Stimulated activated CD8-positive, alpha-beta memory T cell treated with anti-CD3 and anti-CD28 coated beads, Interleukin-4, amount 100 ng/mL, for 24 hours (primary cell): ENCODE measurements around the gene CALHM1.
"Not testable (repeated sequence)": the region's sequence is repeated elsewhere in the genome, so short reads cannot be mapped to it uniquely, and the experiment has no call there.

Experiments
- DNase-seq: peaks from one replicate; pipeline ENCODE4 v3.0.0-alpha.2; 2020; ENCODE audit warnings: low read depth

The CALHM1 gene

DNA sequence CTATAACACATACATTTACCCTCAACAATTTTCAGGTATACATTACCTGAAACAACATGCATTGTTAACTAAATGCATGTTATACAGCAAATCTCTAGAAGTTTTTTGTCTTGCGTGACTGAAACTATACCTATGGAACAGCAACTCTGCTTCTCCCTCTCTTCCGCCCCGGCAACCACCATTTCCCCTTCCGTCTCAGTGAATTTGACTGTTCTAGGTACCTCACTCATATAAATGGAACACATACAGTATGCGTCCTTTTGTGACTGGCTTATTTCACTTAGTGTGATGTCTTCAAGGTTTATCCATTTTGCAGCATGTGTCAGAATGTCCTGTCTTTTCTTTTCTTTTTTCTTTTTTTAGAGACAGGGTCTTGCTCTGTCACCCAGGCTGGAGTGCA lies 29.1 kb downstream of the CALHM1 start:
- DNase-seq, result no peak

DNA sequence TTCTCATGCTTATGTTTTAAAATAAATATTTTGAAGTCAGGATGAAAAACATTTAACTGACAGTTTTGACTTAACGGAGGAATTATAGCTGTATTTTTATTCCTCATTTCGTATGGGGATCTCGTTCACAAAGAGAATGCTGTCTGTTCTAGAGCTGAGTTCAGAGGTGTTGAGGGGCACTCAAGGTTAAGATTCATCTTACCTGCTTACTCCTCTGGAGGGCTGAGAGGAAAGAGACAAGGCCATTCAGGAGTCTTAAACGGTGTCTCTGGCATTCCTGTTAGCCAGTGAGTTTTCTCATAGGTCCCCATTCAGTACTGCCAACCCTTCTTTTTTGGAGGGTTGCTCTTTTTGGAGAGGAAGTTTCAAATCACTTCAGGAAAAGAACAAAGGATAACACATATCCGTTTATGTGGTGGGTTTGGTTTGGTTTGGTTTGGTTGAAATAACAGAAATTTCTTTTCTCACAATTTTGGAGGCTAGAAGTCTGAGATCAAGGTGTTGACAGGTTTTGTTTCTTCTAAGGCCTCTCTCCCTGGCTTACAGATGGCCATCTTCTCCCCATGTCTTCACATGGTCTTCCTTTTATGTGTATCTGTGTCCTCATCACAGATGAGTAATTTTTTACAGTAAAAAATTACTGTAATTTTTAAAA lies 29.6 kb downstream of the CALHM1 start:
- no peak for DNase-seq

DNA sequence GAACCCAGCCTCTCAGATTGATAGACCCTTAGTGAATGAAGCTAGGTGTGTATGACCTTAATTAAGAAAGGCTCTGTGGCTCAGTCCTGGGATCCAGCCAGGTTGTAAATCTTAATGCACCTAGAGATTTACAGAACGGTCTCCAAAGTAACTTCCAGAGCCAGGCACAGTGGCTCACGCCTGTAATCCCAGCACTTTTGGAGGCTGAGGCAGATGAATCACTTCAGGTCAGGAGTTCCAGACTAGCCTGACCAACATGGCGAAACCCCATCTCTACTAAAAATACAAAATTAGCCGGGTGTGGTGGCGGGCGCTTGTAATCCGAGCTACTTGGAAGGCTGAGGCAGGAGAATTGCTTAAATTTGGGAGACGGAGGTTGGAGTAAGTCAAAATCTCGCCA lies 30.8 kb downstream of the CALHM1 start:
- DNase-seq, result no peak

DNA sequence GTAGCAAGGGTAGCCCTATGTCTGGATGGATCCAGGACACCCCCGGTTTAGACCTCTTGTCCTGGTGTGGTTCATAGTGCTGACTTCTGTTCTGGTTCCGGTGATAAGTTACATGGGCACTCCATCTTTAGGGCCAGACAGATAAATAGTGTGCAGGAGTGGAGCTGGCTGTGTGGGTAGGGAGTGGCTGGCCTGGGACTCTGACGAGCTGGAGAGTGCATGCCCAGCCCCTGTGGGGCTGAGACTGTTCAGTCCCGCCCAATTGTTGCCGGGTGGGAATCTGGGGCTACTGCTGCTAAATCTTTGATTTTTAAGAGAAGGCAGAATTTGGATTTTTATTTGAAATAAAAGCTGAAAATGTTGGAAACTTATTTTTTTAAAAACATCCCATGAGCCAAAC lies 35.0 kb downstream of the CALHM1 start:
- no peak for DNase-seq

DNA sequence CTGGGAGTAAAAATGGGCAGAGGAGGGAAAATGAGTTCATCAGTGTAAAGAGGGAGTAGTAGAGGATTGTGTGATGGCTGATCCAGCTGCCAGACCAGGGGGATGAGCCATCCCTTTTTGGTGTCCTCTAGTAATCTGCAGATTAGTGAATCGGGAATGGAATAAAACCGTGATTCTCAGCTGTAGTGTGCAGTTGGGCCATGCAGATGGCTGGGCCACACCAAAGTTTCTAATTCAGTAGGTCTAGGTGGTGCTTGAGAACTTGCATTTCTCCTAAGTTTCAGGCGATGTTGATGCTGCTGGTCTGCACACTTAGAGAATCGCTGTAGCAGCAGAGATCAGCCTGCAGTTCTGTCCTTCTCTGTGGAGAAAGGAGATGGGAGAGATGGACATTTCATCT lies 39.6 kb downstream of the CALHM1 start:
- DNase-seq, result no peak

DNA sequence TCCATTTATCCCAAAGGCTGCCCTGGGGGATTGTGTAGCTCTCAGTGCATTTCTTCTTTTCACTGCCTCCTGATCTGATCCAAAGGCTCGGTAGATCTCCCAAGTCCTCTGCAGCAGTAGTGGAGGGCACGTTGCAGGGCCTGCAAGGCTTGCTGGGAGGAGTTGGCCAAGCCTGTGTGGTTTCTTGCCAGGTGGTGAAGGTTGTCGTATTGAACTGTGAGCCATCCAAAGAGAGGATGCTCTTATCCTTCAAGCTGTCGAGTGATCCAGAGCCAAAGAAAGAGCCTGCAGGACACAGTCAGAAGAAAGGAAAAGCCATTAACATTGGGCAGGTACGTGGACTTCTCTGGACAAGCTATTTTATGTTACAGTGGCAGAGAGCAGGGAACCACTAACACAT lies 41.1 kb downstream of the CALHM1 start:
- DNase-seq, result no peak

DNA sequence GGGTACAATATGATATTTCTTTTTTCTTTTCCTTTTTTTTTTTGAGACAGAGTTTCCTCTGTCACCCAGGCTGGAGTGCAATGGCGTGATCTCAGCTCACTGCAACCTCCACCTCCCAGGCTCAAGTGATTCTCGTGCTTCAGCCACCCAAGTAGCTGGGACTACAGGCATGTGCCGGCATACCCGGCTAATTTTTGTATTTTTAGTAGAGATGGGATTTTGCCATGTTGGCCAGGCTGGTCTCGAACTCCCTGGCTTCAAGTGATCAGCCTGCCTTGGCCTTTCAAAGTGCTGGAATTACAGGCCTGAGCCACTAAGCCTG lies 41.6 kb downstream of the CALHM1 start:
- DNase-seq, result not testable (repeated sequence)

DNA sequence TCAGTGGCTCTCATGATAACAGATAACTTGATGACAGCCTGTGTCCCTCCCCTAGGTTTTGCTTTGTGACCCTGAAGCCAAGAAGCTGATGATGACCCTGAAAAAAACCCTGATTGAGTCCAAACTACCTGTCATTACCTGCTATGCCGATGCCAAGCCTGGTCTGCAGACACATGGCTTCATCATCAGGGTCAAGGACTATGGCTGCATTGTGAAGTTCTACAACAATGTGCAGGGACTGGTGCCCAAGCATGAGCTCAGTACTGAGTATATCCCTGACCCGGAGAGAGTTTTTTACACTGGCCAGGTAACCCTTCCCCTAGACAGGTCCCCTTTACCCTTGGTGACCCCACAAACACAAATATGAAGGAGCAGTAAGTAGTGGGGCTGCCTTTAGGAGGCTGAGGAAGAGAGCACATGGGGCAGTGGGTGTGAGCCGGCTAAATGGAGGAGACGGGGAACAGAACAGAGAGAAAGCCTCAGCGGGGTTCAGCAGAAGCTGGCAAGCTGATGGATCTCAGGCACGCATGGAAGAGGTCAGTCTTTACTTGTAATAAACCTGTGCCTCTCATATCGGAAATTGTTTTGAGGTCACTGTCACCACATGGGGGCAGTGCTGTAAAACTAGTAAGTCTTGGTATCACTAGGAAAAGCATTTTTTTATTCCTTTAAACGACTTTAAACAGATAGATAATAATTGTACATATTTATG lies 42.1 kb downstream of the CALHM1 start:
- DNase-seq, result peak; percentile 20

DNA sequence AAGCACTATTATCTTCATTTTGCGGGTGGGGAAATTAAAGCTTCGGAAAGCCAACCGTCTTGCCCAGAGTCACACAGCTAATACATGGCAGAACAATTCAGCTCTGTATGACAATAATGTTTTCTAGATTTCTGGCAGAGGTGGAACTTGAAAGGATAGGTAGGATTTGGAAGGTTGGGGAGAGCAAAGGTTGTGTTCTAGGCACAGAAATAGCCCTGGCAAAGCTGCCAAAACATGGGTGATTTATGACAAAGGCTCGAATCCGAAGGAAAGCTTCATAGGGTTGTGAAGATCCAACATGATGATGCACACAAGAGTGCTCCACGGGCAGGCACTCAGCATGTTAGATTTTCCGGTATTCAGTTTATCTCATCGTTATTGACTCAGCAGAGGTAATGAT lies 43.1 kb downstream of the CALHM1 start:
- DNase-seq, result no peak

DNA sequence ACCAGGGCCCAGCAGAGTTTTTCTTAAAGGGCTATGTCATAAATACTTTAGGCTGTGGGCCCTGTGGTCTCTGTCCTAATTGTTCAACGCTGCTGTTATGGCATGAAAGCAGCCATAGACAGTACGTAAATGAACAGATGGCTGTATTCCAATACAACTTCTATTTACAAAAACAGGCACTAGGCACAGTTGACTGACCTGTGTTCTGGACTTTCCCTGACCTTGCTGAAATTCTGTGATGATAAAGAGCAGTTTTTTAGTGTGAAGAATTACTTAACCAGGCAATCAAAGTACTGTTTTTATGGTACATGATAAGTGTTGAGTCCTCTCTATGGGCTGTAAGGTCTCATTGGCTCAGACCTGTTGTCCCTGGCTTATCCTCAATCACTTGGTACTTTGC lies 45.1 kb downstream of the CALHM1 start:
- no peak for DNase-seq
